ENCODE measurements around the gene SH3BP4.

SH3BP4 gene

GRCh38 chr2:235031686-235032373 lies 80.0 kb downstream of the SH3BP4 start:
- TF ChIP-seq CTCF (IDR thresholded peaks at IDR 0.05; ENCODE audit: low read depth, low read length, missing control alignments) = no peak
- no peak for DNase-seq (ENCODE audit: low read depth)
- no peak overlapping the region for H3K4me3 ChIP-seq (ENCODE audit: low read depth, low read length)

GRCh38 chr2:235032466-235032865 lies 80.6 kb downstream of the SH3BP4 start:
- TF ChIP-seq CTCF (IDR thresholded peaks at IDR 0.05; ENCODE audit: low read depth, low read length, missing control alignments) = no peak
- no peak for DNase-seq (ENCODE audit: low read depth)
- H3K4me3 ChIP-seq (ENCODE audit: low read depth, low read length) = no peak overlapping the region

- no peak overlapping the region for H3K4me3 ChIP-seq (ENCODE audit: low read depth, low read length)
- no peak for TF ChIP-seq CTCF (IDR thresholded peaks at IDR 0.05; ENCODE audit: low read depth, low read length, missing control alignments)
- DNase-seq (ENCODE audit: low read depth) = no peak
Measured at GRCh38 chr2:235032949-235033348, 81.1 kb downstream of the SH3BP4 start.

GRCh38 chr2:235034265-235035118 lies 82.7 kb downstream of the SH3BP4 start:
- TF ChIP-seq CTCF (IDR thresholded peaks at IDR 0.05; ENCODE audit: low read depth, low read length, missing control alignments) = no peak
- no peak overlapping the region for H3K4me3 ChIP-seq (ENCODE audit: low read depth, low read length)
- DNase-seq (ENCODE audit: low read depth) = no peak

- no peak for TF ChIP-seq CTCF (IDR thresholded peaks at IDR 0.05; ENCODE audit: low read depth, low read length, missing control alignments)
Measured at GRCh38 chr2:235037604-235038166, 85.9 kb downstream of the SH3BP4 start.

GRCh38 chr2:235041221-235041917 lies 89.6 kb downstream of the SH3BP4 start:
- DNase-seq (ENCODE audit: low read depth) = no peak

More at GRCh38 chr2:235037604-235038166, 85.9 kb downstream of the SH3BP4 start:
- DNase-seq (ENCODE audit: low read depth) = no peak
- no peak overlapping the region for H3K4me3 ChIP-seq (ENCODE audit: low read depth, low read length)

More at GRCh38 chr2:235041221-235041917, 89.6 kb downstream of the SH3BP4 start:
- TF ChIP-seq CTCF (IDR thresholded peaks at IDR 0.05; ENCODE audit: low read depth, low read length, missing control alignments) = no peak
- no peak overlapping the region for H3K4me3 ChIP-seq (ENCODE audit: low read depth, low read length)

Measured in GM12864 (cell line).